PFSK-1 (cell line): ENCODE results near the gene MELK.

ENCODE experiments used
- FOXP2 ChIP-seq: optimal IDR thresholded peaks from 2 replicates; pipeline ENCODE3; 2011; ENCODE audit warnings: borderline replicate concordance, control low read depth, inconsistent platforms; ENCODE audit not compliant: insufficient read depth; ENCODE audit errors: extremely low read length, extremely low read depth
- POLR2AphosphoS5 ChIP-seq: IDR thresholded peaks from 2 replicates; pipeline ENCODE4 v1.6.1; 2012; ENCODE audit warnings: low read depth, mild to moderate bottlenecking, control low read depth, low read length, moderate library complexity
- SIN3A ChIP-seq: IDR thresholded peaks from 2 replicates; pipeline ENCODE4 v1.6.1; 2012; ENCODE audit warnings: mild to moderate bottlenecking, low read length, moderate library complexity, borderline replicate concordance; ENCODE audit not compliant: insufficient read depth
- TAF1 ChIP-seq: IDR thresholded peaks from 2 replicates; pipeline ENCODE4 v1.6.1; 2012; ENCODE audit warnings: low read length, control low read depth, borderline replicate concordance; ENCODE audit not compliant: insufficient read depth
- TF ChIP-seq, protein P1 (sequence below), 2 experiments: IDR thresholded peaks; 2 replicates each; pipeline versions ENCODE4 v1.6.1 to v1.8.0; 2011 to 2012; ENCODE audit warnings: low read depth in 2 of 2, low read length in 2 of 2, control low read depth in 1 of 2, inconsistent platforms in 1 of 2, mild to moderate bottlenecking in 1 of 2, moderate library complexity in 1 of 2; ENCODE audit not compliant: insufficient read depth in 1 of 2

Gene MELK

DNA sequence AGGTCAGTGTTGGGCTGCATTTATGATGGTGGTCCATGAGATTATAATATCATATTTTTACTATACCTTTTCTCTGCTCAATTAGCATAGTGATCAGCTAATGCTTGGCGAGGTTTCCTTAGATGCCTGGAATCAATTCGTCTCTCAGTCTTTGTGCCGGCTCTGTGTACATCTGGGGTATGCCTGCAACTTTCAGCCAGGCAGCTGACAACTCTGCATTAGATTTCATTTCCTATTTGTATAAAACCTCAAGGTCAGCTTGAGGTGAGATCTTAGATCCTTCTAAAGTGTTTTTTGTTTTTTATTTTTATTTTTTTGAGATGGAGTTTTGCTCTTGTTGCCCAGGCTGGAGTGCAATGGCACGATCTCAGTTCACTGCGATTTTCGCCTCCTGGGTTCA lies 86.8 kb downstream of the MELK start:
- TF ChIP-seq, protein P1, sequence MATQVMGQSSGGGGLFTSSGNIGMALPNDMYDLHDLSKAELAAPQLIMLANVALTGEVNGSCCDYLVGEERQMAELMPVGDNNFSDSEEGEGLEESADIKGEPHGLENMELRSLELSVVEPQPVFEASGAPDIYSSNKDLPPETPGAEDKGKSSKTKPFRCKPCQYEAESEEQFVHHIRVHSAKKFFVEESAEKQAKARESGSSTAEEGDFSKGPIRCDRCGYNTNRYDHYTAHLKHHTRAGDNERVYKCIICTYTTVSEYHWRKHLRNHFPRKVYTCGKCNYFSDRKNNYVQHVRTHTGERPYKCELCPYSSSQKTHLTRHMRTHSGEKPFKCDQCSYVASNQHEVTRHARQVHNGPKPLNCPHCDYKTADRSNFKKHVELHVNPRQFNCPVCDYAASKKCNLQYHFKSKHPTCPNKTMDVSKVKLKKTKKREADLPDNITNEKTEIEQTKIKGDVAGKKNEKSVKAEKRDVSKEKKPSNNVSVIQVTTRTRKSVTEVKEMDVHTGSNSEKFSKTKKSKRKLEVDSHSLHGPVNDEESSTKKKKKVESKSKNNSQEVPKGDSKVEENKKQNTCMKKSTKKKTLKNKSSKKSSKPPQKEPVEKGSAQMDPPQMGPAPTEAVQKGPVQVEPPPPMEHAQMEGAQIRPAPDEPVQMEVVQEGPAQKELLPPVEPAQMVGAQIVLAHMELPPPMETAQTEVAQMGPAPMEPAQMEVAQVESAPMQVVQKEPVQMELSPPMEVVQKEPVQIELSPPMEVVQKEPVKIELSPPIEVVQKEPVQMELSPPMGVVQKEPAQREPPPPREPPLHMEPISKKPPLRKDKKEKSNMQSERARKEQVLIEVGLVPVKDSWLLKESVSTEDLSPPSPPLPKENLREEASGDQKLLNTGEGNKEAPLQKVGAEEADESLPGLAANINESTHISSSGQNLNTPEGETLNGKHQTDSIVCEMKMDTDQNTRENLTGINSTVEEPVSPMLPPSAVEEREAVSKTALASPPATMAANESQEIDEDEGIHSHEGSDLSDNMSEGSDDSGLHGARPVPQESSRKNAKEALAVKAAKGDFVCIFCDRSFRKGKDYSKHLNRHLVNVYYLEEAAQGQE (IDR thresholded peaks at IDR 0.05; ENCODE audit: insufficient read depth in 1 of 2, low read depth in 2 of 2, low read length in 2 of 2): no peak
- TF ChIP-seq SIN3A (no peak), FOXP2 (no peak), POLR2AphosphoS5 (no peak), TAF1 (no peak)

DNA sequence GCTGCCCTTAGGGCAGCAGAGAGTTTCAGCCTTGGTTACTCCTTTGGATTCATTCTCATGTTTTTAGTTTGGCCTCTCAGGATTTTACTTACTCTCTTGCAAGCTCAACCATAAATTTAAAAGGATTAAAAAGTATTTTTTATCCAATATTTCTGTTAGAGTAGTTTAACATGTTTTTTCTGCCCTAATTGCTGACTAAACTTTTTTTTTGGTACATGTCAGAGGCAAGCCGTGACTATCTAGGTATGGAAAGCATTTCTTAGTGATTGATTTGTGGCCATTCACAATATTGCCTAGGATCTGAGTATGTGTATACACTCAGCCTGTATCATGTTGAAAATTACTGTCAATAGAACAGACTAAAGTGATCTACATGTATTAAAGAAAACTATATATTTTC lies 92.1 kb downstream of the MELK start:
- TF ChIP-seq, protein P1 (IDR thresholded peaks at IDR 0.05; ENCODE audit: insufficient read depth in 1 of 2, low read depth in 2 of 2, low read length in 2 of 2): no peak
- no peak for TF ChIP-seq FOXP2
- TF ChIP-seq SIN3A: no peak
- TF ChIP-seq TAF1: no peak
- TF ChIP-seq POLR2AphosphoS5: no peak

DNA sequence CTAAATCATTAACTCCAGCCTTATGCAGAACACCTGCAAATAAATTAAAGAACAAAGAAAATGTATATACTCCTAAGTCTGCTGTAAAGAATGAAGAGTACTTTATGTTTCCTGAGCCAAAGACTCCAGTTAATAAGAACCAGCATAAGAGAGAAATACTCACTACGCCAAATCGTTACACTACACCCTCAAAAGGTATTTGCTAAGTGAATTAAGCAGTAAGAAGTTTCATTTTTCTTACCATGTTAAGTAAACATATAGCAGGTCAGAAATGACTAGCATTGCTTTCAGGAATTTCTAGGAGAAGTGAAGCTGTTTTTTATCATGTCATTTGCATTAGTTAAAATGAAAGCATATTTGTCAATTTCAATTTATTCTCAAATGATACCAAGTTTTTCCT lies 92.7 kb downstream of the MELK start:
- TF ChIP-seq POLR2AphosphoS5 (no peak), SIN3A (no peak), TAF1 (no peak), FOXP2 (no peak)

DNA sequence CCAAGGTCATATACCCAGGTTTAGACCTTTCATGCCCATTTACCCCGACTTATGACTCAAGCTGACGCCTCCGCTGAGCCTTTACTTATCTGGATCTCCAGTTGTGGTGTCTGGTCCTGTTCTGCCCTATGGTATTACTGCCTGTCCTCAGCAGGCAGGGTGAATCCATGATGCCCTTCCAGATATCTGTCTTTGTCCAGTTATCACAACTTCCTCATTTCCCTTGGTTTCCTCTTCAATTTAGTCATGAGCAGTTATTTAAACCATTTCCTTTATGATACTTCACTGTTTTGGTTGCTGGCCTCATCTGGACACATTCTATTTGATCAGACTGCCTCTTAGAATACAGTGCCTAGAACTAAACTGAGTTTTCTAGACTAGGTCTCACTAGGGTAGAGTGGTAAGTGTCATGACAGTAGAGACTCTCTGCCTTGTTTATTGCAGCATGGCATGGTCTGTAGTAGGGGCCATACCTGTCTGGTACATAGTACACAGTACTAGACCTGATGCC lies 93.3 kb downstream of the MELK start:
- TF ChIP-seq, protein P1 (IDR thresholded peaks at IDR 0.05; ENCODE audit: insufficient read depth in 1 of 2, low read depth in 2 of 2, low read length in 2 of 2): no peak
- TF ChIP-seq FOXP2 (no peak), SIN3A (no peak)

DNA sequence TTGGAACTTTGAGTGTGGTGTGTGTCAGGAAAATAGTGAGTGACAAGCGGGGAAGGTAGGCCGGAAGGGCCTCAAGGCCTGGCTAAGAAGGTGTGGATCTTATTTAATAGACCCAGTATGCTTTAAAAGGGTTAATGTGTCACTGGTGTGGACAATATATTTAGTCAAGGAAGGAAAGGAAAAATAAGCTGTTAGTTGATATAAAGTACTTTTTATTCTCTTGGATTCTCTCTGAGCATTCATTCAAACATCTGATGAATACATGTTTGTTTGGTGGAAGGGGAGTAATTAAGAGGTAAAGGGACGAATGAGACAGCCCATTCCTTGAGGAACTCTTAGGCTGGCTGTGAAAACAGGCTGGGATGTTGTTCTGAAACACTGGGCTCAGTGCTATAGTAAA lies 98.9 kb downstream of the MELK start:
- TF ChIP-seq, protein P1 (IDR thresholded peaks at IDR 0.05; ENCODE audit: insufficient read depth in 1 of 2, low read depth in 2 of 2, low read length in 2 of 2): no peak
- no peak for TF ChIP-seq SIN3A
- TF ChIP-seq FOXP2: no peak

DNA sequence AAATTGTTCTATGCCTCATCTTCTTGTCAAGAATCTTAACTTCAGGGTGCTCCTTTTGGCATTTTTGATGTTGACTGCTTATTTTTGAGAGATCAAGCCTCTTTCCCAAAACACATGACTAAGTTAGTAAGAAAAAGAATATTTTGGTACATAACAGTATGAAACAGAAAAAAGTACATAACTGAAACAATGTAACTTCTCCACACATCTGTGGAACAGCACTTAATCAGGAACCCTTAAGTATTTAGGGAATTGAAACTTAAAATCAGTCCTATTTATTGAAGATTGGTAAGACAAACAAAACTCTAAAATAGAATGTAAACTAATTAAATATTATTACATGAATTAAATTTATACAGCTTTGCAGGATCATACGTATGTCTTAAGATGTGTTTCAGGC lies 103.4 kb downstream of the MELK start:
- TF ChIP-seq FOXP2: no peak
- no peak for TF ChIP-seq POLR2AphosphoS5
